ENCODE results near the gene MAGI3. TPM values are rescaled to one million over a fixed set of nuclear protein-coding genes. Genes with fewer than 3 reads are reported as not detected.

Gene MAGI3
- total and polyA plus RNA-seq, 2 of the 13 experiments (the other 11 are each of a cell fraction or from before 2014, with no cell fraction given) = 4.0 to 11.8 TPM

- TF ChIP-seq STAG1 (CRISPR knock-in tag; IDR thresholded peaks at IDR 0.05) = no peak
- 0 out of 2 replicates have a peak, but pooled peaks have one; percentile 39 for TF ChIP-seq ZBTB43 (CRISPR knock-in tag; conservative IDR thresholded peaks at IDR 0.05)
- 0 out of 2 replicates have a peak, but pooled peaks have one; percentile 23 for TF ChIP-seq KAT7 (CRISPR knock-in tag; IDR thresholded peaks at IDR 0.05; ENCODE audit: borderline replicate concordance)
- TF ChIP-seq ZNF7 (CRISPR knock-in tag; IDR thresholded peaks at IDR 0.05) = no peak
- TF ChIP-seq ZNF234 (CRISPR knock-in tag; conservative IDR thresholded peaks at IDR 0.05) = no peak
- TF ChIP-seq GATAD2A (CRISPR knock-in tag; IDR thresholded peaks at IDR 0.05) = peak; percentile 89
- TF ChIP-seq NCOA5 (CRISPR knock-in tag; IDR thresholded peaks at IDR 0.05) = no peak
- no peak; the same call in 1 of the 2 replicates for TF ChIP-seq ZNF556 (CRISPR knock-in tag; IDR thresholded peaks at IDR 0.05; ENCODE audit: borderline replicate concordance)
- TF ChIP-seq XRCC5 (optimal IDR thresholded peaks at IDR 0.05; ENCODE audit: low read length) = no peak
- TF ChIP-seq ELK4 (CRISPR knock-in tag; IDR thresholded peaks at IDR 0.05; ENCODE audit: borderline replicate concordance) = no peak
- TF ChIP-seq DPF2 (CRISPR knock-in tag; IDR thresholded peaks at IDR 0.05; ENCODE audit: borderline replicate concordance, low read depth) = peak; percentile 82
- TF ChIP-seq POLR2A (IDR thresholded peaks at IDR 0.05; ENCODE audit: insufficient read depth in 1 of 2, low read depth in 2 of 2, low read length in 2 of 2) = no peak
- no peak for TF ChIP-seq ZNF672 (CRISPR knock-in tag; IDR thresholded peaks at IDR 0.05)
- TF ChIP-seq SOX13 (IDR thresholded peaks at IDR 0.05) = no peak
- TF ChIP-seq SOX13 (CRISPR knock-in tag; conservative IDR thresholded peaks at IDR 0.05 in 1 of 2, IDR thresholded peaks at IDR 0.05 in 1 of 2) = peak in 1 of 2 experiments; percentile 83; a peak in 2 of 4 replicates
- TF ChIP-seq ZMAT3 (CRISPR knock-in tag; conservative IDR thresholded peaks at IDR 0.05) = no peak
- TF ChIP-seq SOX6 (IDR thresholded peaks at IDR 0.05) = no peak
- peak; percentile 89 for TF ChIP-seq SOX6 (CRISPR knock-in tag; IDR thresholded peaks at IDR 0.05)
- TF ChIP-seq RBM39 (IDR thresholded peaks at IDR 0.05; ENCODE audit: low read depth, low read length, poor library complexity, severe bottlenecking) = no peak
- TF ChIP-seq ZNF615 (CRISPR knock-in tag; IDR thresholded peaks at IDR 0.05; ENCODE audit: borderline replicate concordance) = no peak
- TF ChIP-seq TEAD2 (CRISPR knock-in tag; IDR thresholded peaks at IDR 0.05) = no peak
- TF ChIP-seq SMAD9 (CRISPR knock-in tag; IDR thresholded peaks at IDR 0.05) = no peak
- TF ChIP-seq ZNF431 (CRISPR knock-in tag; IDR thresholded peaks at IDR 0.05; ENCODE audit: borderline replicate concordance, low read depth) = no peak
- TF ChIP-seq SMARCE1 (IDR thresholded peaks at IDR 0.05; ENCODE audit: borderline replicate concordance) = no peak
- TF ChIP-seq SOX5 (CRISPR knock-in tag; IDR thresholded peaks at IDR 0.05; ENCODE audit: borderline replicate concordance) = peak; percentile 89
- no peak for TF ChIP-seq ZNF367 (CRISPR knock-in tag; IDR thresholded peaks at IDR 0.05; ENCODE audit: borderline replicate concordance)
- peak; percentile 41; the same call in 1 of the 2 replicates for TF ChIP-seq PATZ1 (CRISPR knock-in tag; IDR thresholded peaks at IDR 0.05)
- no peak for TF ChIP-seq KLF15 (CRISPR knock-in tag; IDR thresholded peaks at IDR 0.05; ENCODE audit: borderline replicate concordance)
These were observed 118.2 kb downstream of the MAGI3 start (continued) for GRCh38 chr1:113508364-113509164.
